ENCODE results near the gene MYO5A. TPM values are rescaled to one million over a fixed set of nuclear protein-coding genes. Genes with fewer than 3 reads are reported as not detected.
A peak's percentile ranks its signal among the peaks of the same experiment; 100 is the strongest.
"Not testable (repeated sequence)": the region's sequence is repeated elsewhere in the genome, so short reads cannot be mapped to it uniquely, and the experiment has no call there.

The MYO5A gene
- total RNA-seq, 1 donor from 2014 or later = 41.1 TPM

DNA sequence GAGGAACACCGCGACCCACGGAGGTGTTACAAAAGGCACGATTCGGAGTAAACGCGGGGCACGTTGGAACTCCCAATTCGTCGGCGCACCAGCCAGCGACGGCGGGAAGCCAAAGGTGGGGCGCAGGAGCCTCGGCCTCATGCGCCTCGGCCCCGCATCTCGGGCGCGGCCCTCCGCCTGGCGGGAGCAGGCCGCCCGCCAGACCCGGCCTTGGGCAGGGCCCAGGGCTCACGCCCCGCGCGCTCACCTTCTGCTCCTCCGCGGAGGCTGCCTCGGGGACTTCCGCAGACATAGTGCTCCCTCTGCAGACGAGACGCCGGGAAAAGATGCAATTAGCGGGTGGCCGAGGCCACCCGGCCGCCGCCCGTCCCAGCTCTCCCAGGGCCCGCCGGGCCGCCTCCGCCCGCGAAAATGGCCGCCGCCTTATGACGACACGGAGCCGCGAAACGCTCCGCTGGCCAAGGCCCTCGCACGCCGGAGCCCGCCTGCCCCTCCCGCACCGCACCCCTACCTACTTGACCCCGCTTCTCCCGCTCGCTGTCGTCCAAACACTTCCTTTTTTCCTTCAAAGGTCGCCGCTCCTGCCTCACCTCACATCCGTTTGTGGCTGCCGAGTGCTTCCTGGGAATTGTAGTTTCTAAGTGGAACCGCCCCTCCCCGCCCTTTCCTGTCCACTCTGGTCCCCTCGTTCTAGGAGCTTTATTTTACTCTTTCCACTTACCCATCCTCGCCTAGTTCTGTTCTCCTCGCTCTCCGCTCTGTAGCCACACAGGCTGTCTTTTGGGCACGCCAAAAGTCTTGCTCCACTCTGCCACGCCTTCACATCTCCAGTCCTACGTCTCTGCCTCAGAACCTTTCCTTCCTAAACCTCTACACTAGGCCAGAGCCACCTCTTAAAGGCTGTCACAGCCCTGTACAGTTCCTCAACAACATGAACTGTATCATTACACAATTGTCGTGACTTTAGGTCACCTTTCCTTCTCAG is 40.2 kb upstream of the MYO5A start, which contains the start of gene ARPP19:
Gene ARPP19 (minus strand): TSS at position 430 of the 985 bp plus-strand sequence. CDS start 138 bp downstream, at position 292.
- Mint-ChIP-seq H3K27ac (ENCODE audit: unreplicated experiment) (peak within 1 kb of the TSS; percentile 99), H3K4me1 (ENCODE audit: unreplicated experiment) (peaks cover 32% of the 10 kb centered on the region), H3K27me3 (ENCODE audit: unreplicated experiment) (no peaks in the 10 kb centered on the region), H3K36me3 (ENCODE audit: unreplicated experiment) (no peaks in the 10 kb centered on the region), H3K9me3 (ENCODE audit: unreplicated experiment) (no peaks in the 10 kb centered on the region), H3K4me3 (ENCODE audit: unreplicated experiment) (peak within 1 kb of the TSS; percentile 93)
- TF ChIP-seq, protein P1, sequence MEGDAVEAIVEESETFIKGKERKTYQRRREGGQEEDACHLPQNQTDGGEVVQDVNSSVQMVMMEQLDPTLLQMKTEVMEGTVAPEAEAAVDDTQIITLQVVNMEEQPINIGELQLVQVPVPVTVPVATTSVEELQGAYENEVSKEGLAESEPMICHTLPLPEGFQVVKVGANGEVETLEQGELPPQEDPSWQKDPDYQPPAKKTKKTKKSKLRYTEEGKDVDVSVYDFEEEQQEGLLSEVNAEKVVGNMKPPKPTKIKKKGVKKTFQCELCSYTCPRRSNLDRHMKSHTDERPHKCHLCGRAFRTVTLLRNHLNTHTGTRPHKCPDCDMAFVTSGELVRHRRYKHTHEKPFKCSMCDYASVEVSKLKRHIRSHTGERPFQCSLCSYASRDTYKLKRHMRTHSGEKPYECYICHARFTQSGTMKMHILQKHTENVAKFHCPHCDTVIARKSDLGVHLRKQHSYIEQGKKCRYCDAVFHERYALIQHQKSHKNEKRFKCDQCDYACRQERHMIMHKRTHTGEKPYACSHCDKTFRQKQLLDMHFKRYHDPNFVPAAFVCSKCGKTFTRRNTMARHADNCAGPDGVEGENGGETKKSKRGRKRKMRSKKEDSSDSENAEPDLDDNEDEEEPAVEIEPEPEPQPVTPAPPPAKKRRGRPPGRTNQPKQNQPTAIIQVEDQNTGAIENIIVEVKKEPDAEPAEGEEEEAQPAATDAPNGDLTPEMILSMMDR (IDR thresholded peaks at IDR 0.05) = peak; percentile 46
- DNase-seq (ENCODE audit: extremely low spot score, unreplicated experiment) = peak; percentile 90

GRCh38 chr15:52567871-52568600 is 39.4 kb upstream of the MYO5A start:
- H3K27ac Mint-ChIP-seq (ENCODE audit: unreplicated experiment) = peak overlapping the region; percentile 95
- H3K9me3 Mint-ChIP-seq (ENCODE audit: unreplicated experiment) = no peaks in the 10 kb centered on the region
- H3K4me1 Mint-ChIP-seq (ENCODE audit: unreplicated experiment) = peaks cover 38% of the 10 kb centered on the region
- DNase-seq (ENCODE audit: extremely low spot score, unreplicated experiment) = no peak
- H3K36me3 Mint-ChIP-seq (ENCODE audit: unreplicated experiment) = no peaks in the 10 kb centered on the region
- TF ChIP-seq, protein P1 (IDR thresholded peaks at IDR 0.05) = no peak
- H3K4me3 Mint-ChIP-seq (ENCODE audit: unreplicated experiment) = peak overlapping the region; percentile 93
- H3K27me3 Mint-ChIP-seq (ENCODE audit: unreplicated experiment) = no peaks in the 10 kb centered on the region

DNA sequence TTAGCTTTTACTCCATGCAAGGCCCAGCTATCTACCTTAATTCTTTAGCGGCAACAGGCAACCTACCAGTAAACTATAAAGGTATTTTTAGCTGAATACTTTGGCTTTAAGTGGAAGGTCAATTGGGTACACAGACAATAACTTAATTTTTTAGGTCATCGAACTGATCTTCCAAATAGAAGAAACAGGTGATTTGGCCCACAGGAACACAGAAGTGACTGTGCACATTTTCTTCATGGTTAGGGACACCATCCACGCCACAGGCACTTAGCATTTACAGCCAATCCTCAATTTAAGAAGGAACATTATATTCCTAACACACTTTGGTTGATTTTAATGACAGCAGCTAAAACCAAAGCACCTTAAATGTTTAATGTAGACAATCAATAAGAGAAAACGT is 38.2 kb upstream of the MYO5A start:
- H3K27ac Mint-ChIP-seq (ENCODE audit: unreplicated experiment) = no peak overlapping the region
- peaks cover 42% of the 10 kb centered on the region for H3K4me1 Mint-ChIP-seq (ENCODE audit: unreplicated experiment)
- TF ChIP-seq, protein P1 (IDR thresholded peaks at IDR 0.05) = no peak
- no peaks in the 10 kb centered on the region for H3K9me3 Mint-ChIP-seq (ENCODE audit: unreplicated experiment)
- no peaks in the 10 kb centered on the region for H3K36me3 Mint-ChIP-seq (ENCODE audit: unreplicated experiment)
- H3K4me3 Mint-ChIP-seq (ENCODE audit: unreplicated experiment) = peak overlapping the region; percentile 93
- DNase-seq (ENCODE audit: extremely low spot score, unreplicated experiment) = no peak
- H3K27me3 Mint-ChIP-seq (ENCODE audit: unreplicated experiment) = no peaks in the 10 kb centered on the region

DNA sequence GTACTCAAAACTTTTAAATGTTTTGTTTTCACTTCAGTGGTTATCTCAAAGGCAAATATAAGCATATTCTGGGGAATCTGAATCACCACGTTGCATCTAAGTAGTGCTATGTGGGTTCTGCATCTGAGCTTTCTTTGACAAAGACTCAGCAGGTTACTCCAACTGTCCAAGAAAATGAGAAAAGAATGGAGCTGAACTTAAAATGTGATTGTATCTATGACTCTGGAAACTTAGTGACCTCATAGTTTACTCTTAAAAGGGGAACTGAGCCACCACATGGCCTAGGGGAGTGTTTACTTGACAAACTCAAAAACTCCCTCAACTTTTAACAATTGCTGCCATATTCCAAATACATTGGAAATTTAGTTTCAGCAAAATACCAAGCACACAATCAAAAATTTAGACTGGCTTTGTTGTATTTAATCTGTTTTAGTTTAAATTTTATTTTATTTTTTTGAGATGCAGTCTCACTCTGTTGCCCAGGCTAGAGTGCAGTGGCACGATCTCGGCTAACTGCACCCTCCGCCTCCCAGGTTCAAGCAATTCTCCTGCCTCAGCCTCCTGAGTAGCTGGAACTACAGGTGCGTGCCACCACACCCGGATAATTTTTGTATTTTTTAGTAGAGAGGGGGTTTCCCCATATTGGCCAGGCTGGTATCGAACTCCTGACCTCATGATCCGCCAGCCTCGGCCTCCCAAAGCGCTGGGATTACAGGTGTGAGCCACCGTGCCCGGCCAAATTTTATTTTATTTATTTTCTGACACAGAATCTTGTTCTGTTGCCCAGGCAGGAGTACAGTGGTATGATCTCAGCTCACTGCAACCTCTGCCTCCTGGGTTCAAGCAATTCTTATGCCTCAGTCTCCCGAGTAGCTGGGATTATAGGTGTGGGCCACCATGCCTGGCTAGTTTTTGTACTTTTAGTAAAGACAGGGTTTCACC is 37.0 kb upstream of the MYO5A start:
- peaks cover 53% of the 10 kb centered on the region for H3K4me1 Mint-ChIP-seq (ENCODE audit: unreplicated experiment)
- not testable (repeated sequence) for H3K27ac Mint-ChIP-seq (ENCODE audit: unreplicated experiment); H3K27me3 Mint-ChIP-seq (ENCODE audit: unreplicated experiment); H3K9me3 Mint-ChIP-seq (ENCODE audit: unreplicated experiment); H3K4me3 Mint-ChIP-seq (ENCODE audit: unreplicated experiment); DNase-seq (ENCODE audit: extremely low spot score, unreplicated experiment); H3K36me3 Mint-ChIP-seq (ENCODE audit: unreplicated experiment)

GRCh38 chr15:52563501-52564060 is 34.9 kb upstream of the MYO5A start:
- Mint-ChIP-seq H3K9me3 (ENCODE audit: unreplicated experiment) (no peaks in the 10 kb centered on the region), H3K27me3 (ENCODE audit: unreplicated experiment) (no peaks in the 10 kb centered on the region), H3K4me3 (ENCODE audit: unreplicated experiment) (no peak overlapping the region), H3K27ac (ENCODE audit: unreplicated experiment) (no peak overlapping the region), H3K36me3 (ENCODE audit: unreplicated experiment) (no peaks in the 10 kb centered on the region), H3K4me1 (ENCODE audit: unreplicated experiment) (peaks cover 67% of the 10 kb centered on the region)
- TF ChIP-seq, protein P1 (IDR thresholded peaks at IDR 0.05) = no peak
- no peak for DNase-seq (ENCODE audit: extremely low spot score, unreplicated experiment)

Measured in osteocyte (in vitro differentiated cells).